GM21515 (cell line): ENCODE results near the gene MAST1.
"Not testable (repeated sequence)": the region's sequence is repeated elsewhere in the genome, so short reads cannot be mapped to it uniquely, and the experiment has no call there.

ENCODE experiments used
- ATAC-seq: cut with Tn5 transposase; IDR thresholded peaks from one replicate; pipeline ENCODE4 v1.9.1; 2021; ENCODE audit not compliant: unreplicated experiment

MAST1 gene

GRCh38 chr19:12838886-12839756 lies 806 bp downstream of the MAST1 start:
- ATAC-seq = no peak

GRCh38 chr19:12840091-12841079 lies 2.1 kb downstream of the MAST1 start:
- ATAC-seq = no peak

GRCh38 chr19:12841094-12841493 lies 2.8 kb downstream of the MAST1 start:
- no peak for ATAC-seq

- no peak for ATAC-seq
Measured at GRCh38 chr19:12842511-12842910, 4.2 kb downstream of the MAST1 start.

GRCh38 chr19:12843328-12843727 lies 5.0 kb downstream of the MAST1 start:
- no peak for ATAC-seq

GRCh38 chr19:12843999-12844732 lies 5.9 kb downstream of the MAST1 start:
- no peak for ATAC-seq

GRCh38 chr19:12846613-12847012 lies 8.3 kb downstream of the MAST1 start:
- not testable (repeated sequence) for ATAC-seq

GRCh38 chr19:12847159-12848139 lies 9.1 kb downstream of the MAST1 start:
- no peak for ATAC-seq

GRCh38 chr19:12856653-12857052 lies 18.3 kb downstream of the MAST1 start:
- no peak for ATAC-seq

GRCh38 chr19:12858041-12858928 lies 20.0 kb downstream of the MAST1 start:
- ATAC-seq = no peak

GRCh38 chr19:12859546-12859945 lies 21.2 kb downstream of the MAST1 start:
- ATAC-seq = no peak

GRCh38 chr19:12864143-12864542 lies 25.8 kb downstream of the MAST1 start:
- no peak for ATAC-seq

- no peak for ATAC-seq
Measured at GRCh38 chr19:12864721-12865715, 26.7 kb downstream of the MAST1 start.

- no peak for ATAC-seq
Measured at GRCh38 chr19:12865746-12866415, 27.6 kb downstream of the MAST1 start.

- no peak for ATAC-seq
Measured at GRCh38 chr19:12866416-12867119, 28.3 kb downstream of the MAST1 start.
